GM18499 (cell line): ENCODE results near the gene SOX6.
"Not testable (repeated sequence)": the region's sequence is repeated elsewhere in the genome, so short reads cannot be mapped to it uniquely, and the experiment has no call there.

Experiments
- ATAC-seq: cut with Tn5 transposase; IDR thresholded peaks from one replicate; pipeline ENCODE4 v1.9.1; 2021; ENCODE audit warnings: moderate number of reproducible peaks; ENCODE audit not compliant: insufficient read depth, unreplicated experiment

The SOX6 gene

DNA sequence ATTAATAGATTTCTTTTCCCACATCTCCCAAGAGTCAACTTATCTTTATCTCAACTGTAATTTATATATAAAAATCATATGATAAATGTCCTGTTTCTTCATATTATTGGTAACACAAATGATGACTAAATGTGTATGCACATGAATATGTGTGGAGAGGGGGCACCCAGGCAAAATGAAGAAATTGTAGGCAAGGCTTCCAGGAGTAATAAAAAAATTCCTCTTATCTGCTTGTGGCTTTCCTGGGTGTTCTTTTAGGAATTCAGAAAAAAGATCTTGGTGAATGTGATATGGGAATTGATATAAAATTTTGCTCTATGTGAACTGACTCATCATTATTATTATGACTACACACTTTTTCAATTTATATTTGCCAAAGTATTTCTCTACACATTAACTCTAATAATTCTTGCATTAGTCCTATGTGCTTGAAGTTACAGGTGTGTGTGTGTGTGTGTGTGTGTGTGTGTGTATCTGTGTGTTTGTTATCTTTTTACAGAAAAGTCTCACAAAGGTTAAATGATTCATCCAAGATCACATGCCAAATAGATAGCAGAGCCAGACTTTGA, 197.8 kb downstream of the SOX6 start:
- ATAC-seq = no peak

DNA sequence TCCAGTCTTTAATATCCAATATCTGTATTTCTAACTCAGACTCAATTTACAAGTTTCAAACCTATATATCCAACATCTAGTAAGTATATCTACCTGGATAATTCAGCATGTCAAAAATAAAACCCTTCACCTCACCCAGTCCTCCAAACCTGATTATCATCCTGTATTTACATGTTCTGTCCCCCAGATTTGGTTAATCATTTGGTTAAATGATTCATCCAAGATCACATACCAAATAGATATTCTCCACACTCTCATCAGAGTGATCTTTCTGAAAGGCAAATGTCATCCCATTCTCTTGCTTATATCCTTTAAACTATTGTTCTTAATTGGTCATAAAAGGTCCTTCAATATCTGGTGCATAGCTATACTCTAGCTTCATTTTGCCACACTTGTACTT, 199.0 kb downstream of the SOX6 start:
- no peak for ATAC-seq

DNA sequence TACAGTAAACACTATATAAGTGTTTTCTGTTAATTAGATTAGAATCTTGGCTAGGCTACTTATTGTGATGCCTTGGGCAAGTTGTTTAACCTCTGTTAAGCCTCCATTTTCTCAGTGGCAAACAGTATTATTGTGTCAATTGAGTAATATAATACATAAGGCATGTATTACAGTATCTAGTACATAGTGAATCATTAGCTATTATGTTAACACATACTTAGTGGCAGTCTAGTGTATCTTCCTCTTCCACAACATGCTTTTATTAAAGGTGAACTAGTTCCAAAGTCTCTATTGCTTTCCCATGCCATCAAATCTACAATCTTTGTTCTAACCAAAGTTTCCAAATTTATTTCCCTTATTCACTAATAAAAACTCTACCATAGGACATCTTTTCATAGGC, 200.9 kb downstream of the SOX6 start:
- ATAC-seq = no peak

DNA sequence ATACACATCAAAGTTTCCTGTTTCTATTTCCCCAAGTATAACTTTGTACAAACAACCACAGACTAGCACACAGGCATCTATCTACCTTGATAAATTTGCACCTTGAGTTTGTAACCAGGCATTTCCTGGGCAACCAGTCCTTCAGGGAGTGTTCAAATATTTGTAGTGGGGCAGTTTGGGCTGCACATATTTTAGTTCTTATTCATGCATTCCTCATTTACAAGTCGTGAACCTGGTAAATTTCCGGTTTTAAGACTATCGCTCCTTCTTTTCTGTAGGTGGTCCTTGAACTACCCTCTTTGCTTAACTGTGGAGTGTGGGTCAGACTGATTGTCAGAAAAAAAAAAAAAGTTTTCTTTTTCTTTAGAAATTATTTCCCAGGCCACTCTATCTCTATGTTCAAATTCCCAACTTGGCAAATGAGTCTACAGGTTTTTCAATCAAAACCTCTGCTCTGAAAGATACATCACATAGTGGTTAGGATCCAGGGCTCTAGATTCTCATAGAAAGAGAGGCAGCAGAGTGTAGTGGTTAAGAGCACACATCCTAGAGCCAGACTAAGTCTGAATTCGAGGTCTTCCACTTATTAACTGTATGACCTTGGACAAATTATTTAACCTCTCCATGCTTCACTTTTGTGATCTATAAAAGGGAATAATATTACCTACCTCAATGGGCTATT, 201.5 kb downstream of the SOX6 start:
- no peak for ATAC-seq

DNA sequence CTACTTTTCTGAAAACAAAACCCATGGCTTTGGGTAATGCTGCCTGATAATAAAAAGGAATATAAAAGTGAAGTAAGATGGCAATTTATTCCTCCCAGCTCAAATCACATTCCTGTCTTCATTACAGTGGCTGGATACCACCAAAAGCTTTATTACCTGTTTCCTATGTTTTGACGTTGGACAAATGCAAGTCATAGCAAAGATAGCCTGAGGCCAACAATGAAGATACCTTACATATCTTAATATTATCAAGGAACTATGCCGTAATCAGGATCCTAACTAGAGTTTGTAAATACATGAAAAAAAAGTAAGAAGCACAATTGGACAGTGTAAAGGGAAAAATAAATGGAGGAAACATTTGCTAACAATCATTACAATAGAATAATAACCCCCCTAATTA, 202.4 kb downstream of the SOX6 start:
- no peak for ATAC-seq

DNA sequence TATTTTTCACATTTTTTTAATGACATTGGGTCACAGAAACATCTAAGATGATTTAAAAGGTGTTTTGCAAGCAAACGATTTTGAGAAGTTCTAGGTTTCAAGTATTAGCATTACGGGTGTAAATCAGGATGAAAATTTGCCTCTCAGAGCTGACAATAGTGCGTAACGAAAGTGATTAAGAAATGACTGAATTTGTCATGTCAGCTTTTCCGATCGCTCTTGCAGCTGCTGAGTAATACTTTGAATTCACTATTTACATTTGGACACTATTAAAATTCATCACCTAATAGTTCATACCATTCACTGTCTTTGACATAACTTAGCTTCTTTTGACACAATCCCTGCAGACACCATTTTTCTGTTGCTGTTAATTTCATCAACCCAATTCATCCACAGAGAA, 205.2 kb downstream of the SOX6 start:
- ATAC-seq = no peak

DNA sequence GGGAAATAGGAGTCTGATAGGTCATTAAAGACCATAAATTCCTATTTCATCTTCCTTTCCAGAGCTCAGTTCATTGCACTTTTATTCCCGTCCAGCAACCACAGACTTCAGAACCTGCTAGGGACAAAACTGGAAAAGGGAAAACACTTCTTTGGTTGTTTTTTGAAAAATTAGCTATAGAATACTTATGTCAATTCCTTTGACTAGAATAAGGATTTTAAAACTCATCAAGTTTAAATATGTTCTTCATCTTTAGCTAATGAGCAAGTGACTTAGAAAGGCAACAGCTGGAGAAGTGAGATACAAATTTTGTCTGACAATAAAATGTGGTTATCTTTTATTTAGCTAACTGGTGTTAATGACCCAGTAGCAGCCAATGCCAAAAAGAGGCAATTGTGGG, 206.9 kb downstream of the SOX6 start:
- no peak for ATAC-seq

DNA sequence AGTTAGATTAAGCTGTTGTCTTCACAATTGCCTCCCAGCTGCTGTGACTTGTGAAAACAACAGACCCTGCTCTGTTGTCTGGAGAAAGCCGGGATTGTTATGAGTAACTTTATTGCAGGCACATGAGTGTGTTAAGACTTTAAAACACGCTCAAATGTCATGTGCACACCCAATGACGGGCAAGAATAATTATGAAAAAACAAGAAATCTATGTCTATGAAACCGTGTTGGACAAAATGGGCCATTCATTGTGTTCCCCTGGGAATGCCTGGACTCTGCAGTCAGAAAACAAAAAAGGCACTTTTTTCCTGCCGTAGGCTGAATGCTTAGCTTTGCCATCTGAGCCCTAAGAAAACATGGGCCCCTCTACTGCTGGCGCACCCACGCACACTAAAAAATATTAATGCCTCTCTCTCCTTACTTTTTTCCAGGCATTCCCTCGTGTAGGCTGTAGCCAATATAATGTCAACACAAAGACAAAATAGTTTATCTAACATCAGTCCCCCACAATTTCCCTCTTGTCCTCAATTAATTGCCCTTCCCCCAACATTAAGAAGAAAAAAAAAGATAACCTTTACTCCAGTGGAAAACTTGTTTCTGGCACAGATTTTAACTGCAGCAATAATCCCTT, 207.9 kb downstream of the SOX6 start:
- ATAC-seq = no peak

DNA sequence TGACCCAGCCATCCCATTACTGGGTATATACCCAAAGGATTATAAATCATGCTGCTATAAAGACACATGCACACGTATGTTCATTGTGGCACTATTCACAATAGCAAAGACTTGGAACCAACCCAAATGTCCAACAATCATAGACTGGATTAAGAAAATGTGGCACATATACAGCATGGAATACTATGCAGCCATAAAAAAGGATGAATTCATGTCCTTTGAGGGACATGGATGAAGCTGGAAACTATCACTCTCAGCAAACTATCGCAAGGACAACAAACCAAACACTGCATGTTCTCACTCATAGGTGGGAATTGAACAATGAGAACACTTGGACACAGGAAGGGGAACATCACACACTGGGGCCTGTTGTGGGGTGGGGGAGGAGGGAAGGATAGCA, 209.4 kb downstream of the SOX6 start:
- not testable (repeated sequence) for ATAC-seq

DNA sequence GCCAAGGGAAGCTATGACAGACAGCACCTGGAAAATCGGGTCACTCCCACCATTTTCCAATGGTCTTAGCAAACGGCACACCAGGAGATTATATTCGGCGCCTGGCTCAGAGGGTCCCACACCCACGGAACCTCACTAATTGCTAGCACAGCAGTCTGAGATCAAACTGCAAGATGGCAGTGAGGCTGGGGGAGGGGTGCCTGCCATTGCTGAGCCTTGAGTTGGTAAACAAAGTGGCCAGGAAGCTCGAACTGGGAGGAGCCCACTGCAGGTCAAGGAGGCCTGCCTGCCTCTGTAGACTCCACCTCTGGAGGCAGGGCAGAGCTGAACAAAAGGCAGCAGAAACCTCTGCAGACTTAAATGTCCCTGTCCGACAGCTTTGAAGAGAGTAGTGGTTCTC, 214.7 kb downstream of the SOX6 start:
- not testable (repeated sequence) for ATAC-seq

DNA sequence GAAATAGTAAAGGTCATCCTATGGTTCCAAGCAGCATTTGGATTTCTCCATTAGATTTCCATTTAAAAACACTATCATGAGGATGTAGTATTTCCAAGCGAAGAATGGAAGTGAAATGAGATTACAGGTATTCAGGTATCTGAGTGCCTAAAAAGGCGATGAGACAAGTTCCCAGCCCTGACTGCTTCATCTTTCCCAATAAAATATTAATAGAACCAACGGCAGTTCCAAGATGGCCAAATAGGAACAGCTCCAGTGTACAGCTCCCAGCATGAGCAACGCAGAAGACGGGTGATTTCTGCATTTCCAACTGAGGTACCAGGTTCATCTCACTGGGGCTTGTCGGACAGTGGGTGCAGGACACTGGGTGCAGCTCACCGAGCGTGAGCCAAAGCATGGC, 215.2 kb downstream of the SOX6 start:
- not testable (repeated sequence) for ATAC-seq

DNA sequence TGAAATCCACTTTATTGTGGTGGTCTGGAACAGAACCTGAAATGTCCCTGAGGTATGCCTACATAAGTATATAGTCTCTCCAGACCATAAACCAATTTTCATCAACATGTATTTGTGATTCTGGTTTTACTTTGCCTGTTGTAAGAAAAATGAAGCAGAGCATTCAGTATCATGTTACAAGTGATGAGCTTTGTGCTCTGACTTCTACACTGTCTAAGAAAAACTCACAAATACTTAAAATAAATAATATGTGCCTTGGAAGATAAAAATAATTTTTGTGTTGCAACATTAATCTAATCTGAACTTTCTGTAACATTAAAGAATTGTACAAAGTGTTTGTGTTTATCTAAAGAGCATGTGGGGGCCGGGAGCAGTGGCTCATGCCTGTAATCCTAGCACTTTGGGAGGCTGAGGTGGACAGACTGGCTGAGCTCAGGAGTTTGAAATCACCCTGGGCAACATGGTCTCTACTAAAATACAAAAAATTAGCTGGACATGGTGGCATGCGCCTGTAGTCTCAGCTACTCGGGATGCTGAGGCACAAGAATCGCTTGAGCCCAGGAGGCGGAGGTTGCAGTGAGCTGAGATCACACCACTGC, 219.5 kb downstream of the SOX6 start:
- ATAC-seq = no peak

DNA sequence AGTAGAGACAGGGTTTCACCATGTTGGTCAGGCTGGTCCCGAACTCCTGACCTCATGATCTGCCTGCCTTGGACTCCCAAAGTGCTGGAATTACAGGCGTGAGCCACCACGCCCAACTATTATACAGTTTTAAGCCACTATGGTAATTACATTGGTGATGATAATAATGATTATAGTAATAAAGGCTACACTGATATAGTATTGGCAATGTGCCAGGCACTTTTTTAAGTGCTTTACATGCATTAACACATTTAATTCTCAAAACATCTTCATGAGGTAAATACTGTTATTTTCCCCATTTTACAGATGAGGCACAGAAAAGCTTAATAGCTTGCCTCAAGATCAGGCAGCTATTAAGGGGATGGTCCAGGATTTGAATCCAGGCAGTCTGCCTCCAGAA, 222.5 kb downstream of the SOX6 start:
- no peak for ATAC-seq

DNA sequence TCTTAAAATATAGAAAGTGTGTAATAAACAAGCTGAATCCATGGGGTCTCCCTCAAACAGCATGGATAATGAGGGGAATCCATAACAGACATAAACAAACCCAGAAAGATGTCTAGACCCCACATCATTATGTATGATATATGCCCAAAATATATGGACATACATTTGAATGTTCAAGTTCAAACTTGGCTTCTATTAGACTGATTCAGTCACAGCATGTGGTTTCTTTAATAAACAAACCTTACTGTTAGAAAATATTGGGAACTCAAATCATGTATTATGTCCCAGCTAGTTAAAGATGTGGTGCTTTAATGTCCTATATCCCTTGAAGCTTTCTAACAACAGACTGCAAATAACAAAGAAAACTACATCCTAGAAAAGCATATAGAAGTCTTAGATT, 228.6 kb downstream of the SOX6 start:
- ATAC-seq = no peak

DNA sequence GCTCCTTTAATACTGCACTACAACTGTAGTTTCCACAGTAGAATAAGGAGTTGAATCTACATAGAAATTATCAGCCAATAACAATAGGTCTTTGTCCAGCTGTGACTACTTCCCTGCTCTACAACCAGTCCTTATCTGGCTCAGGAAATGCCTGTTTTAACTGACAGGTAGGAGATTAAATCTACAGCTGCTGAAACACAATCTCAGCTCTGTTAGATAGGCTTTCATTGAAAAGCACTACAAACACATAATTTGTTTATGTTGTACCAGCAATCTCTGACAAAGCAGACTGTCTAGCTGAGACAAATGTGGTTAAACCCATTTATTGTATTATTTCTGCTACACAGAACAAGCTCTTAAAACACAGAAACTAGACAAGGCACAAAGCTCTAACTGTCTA, 230.0 kb downstream of the SOX6 start:
- no peak for ATAC-seq

DNA sequence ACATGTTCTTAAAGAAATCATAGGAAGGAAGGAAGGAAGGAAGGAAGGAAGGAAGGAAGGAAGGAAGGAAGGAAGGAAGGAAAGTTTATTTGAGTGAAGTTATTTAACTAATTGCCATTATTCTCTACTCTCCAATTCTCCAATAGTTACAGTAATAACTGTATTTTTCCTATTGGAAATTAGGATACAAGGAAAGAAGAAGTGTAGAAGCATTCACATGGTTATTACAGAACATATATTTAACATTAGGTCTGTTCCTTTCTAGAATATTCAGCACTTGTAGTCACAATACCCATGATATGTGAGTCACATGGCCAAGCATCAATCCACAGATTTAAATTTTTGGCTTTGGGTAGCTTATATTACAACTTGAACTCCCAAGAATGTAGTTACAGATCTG, 230.6 kb downstream of the SOX6 start:
- no peak for ATAC-seq

DNA sequence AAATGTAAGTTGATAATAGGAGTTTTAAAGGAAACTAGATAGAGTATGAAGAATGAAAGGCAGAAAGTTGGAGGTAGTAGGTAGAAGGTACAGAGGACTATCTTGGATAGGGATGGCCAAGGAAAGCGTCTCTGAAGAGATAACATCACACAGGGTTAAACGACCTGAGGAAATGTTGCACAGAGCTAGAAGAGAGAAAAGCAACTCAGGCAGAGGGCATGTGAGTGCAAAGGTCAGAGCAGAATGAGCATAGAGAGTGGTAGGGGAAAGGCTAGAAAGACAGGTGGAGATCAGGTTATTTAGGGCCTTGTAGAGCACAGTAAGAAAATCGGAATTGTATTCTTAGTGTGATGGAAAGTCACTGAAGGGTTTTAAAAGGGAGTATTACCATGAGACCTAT, 232.0 kb downstream of the SOX6 start:
- ATAC-seq = no peak

DNA sequence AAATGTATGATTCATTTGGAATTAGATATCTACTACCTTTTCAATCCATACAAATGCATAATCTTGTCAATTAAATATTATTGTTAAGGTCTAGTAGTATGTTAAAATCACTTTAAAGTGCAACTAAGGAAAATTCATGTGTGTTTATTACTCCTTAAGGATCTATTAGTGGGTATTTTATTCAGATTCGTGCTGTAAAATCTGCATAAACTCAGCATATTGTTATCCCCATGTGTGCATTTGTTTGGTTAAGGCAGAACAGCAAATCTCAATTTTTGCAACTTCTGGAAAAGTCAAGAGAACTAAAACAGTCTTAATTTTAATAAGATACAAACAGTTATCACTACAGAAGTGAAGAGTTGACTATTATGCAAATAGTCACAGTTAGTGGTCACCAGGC, 234.5 kb downstream of the SOX6 start:
- ATAC-seq = no peak

DNA sequence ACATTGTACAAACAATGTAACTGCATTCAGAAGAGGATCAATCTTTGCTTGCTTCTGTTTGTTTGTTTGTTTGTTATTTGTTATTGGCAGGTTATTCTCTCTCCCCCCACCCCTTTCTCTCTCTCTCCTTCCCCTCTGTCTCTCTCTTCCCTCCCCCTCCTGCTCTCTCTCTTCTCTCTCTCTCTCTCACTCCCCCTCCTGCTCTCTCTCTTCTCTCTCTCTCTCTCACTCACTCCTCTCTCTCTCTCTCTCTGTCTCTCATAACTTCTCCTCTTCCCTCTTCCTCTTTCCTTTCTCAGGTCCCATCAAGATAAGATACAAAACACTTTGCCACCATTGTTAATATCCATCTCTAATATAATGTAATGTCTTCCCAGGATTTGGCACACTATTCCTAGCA, 236.3 kb downstream of the SOX6 start:
- ATAC-seq = no peak

DNA sequence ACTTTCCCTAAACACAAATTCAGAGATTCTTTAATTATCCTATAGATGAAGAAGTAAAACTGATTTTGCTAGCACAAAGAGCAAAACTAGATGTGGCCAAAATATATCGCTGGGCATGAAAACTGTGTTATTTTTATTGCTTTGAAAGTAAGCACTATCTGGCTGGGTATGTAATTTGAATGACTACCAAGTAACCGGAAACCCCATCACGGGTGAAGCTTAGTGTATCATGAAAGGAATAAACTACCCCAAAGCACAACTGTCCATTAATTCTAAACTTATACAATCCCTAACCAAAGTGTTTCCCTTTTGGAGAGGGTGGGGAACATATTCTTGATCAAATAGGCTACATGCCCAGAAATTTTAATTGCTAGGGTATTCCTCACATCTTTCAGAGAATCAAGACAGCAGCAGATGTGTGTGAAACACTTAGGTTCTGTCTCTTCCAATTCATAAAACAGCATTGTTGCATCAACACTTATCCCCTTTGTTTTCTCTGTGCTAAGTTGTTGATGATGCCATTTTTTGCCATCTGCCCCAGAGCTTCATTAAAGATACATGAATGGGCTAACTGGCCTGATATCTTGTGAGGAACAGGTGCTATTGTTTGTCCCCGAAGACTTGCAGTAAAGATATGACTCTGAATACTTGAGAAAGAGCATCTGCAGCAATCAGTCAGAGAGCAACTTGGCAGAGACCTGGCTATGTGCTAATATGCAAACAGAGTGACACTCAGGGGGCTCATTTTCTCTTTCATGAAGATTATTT, 238.2 kb downstream of the SOX6 start:
- ATAC-seq = no peak
